T-helper 9 cell (primary cell): ENCODE measurements around the gene GTF3C1.

Experiments used
- DNase-seq: peaks from one replicate; pipeline ENCODE4 v3.0.0-alpha.2; 2020

GTF3C1 gene

GRCh38 chr16:27482397-27483087 is 67.2 kb downstream of the GTF3C1 start:
- no peak for DNase-seq

DNA sequence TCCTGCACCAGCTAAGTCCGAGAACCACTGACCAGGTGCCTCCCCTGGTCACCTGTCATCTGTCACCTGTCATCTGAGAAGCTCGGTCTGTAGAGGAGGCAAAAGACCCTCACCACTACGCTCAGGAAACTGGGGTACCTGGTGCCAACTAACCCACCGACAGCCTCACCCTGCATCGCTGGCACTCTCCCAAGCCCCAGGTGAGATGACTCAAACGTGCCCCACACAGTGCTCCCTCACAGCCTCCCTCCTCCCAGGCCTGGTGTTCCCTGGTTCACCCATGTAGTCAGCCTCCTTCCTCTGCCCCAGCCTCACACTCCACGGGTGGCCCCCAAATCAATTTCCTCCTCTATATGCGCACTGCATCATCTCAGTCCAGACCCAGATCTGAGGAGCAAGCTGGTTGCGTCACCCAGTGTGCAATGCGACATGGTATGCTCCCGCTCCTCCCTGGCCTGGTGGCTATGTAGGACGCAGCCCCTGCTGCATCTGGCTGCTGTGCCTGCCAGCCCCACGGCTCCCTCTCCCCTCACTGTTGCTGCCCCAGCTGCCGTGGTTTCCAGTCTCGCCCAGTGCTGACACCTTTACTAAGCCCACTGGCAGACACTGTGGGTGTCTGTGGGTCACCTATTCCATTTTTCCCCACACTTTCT is 68.3 kb downstream of the GTF3C1 start:
- DNase-seq: no peak

GRCh38 chr16:27480761-27481160 is 69.0 kb downstream of the GTF3C1 start:
- DNase-seq: no peak

- no peak for DNase-seq
Measured at GRCh38 chr16:27476240-27476639, 73.5 kb downstream of the GTF3C1 start.

DNA sequence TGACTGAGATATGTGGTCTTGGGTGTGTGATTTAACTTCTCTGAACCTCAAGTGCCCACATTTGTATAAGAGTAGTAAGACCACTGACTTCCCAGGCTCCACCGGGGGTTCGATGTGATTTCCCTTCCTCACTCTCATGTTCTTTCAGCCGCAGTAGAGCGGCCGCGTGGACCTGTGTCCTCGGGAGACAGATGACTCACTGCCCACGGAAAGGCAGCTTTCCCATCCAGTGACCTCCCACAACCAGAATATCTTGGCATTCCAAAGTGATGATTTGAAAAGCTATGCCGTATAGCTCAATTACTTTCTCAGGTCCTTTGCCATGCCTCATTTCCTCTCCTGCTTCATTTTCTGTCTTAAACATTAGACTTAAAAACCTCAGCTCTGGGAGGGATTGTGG is 74.2 kb downstream of the GTF3C1 start:
- no peak for DNase-seq

DNA sequence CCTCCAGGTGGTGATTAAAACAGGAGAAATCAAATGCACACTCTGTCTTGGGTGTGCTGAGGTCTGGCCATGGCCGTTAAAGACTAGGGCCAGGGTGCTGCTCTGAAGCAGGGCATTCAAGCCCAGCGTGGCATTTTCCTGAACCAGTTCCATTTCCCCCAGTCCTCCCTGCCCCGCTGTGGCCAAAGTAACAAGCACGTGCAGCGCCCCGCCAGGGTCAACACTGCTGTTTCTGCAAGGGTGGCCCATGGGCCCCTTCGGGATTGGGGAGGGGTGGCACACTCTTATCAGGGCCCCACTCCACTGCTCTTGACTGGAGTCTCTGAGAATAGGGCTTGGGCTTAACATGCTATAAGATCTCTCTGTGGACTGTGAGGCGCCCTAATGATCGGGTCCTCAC is 74.8 kb downstream of the GTF3C1 start:
- DNase-seq: no peak

DNA sequence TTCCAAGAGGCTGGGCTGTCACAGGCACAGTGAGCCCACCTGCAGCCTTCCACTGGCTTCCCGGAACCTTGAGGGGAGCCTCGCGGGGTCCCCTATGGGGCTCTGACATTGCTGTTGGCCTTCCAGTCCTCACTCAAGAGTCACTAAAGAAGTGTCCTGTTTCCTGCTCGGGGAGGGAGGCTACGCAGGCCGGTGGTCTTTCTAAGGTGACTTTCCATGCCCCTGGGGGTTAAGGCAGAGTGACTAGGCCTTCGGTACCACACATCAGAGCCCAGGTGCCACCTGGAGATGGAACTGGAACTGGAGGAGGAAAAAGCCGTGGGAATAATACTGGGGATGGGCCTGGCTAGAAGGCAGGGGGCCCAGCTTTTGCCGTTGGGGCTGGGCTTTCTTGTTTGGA is 75.7 kb downstream of the GTF3C1 start:
- no peak for DNase-seq

DNA sequence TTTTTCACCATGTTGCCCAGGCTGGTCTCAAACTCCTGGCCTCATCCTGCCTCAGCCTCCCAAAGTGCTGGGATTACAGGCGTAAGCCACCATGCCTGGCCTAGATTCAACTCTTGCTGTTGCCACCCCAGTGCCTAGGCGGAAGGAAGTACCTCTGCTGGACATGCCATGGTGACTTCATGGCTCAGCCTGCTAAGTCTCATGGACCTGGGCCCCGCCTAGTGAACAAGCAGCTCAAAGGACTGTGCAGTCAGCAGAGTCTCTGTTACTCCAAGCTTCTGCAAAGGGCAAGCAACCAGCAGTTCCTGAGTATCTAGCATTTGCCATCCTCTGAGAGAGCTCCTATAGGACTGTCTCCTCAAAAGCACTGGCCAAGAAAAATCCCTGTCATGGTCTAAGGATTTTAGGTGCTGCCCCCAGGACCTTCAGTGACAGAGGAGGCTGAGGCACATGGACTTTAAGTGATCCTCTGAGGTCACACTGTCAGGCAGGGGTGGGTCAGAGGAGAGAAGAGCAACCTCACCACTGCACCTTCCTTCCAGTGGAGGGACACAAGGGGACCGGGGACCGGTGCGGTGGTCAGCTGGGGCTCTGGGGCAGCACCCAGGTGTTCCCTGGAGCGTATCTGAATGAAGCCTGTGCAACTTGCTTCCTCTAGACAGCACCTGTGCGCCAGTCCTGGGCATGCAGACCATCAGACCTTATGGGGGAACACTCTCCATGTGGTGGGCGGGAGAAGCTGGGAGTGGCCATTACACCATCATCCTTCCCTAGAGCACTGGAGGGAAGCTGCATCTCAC is 76.4 kb downstream of the GTF3C1 start:
- no peak for DNase-seq

DNA sequence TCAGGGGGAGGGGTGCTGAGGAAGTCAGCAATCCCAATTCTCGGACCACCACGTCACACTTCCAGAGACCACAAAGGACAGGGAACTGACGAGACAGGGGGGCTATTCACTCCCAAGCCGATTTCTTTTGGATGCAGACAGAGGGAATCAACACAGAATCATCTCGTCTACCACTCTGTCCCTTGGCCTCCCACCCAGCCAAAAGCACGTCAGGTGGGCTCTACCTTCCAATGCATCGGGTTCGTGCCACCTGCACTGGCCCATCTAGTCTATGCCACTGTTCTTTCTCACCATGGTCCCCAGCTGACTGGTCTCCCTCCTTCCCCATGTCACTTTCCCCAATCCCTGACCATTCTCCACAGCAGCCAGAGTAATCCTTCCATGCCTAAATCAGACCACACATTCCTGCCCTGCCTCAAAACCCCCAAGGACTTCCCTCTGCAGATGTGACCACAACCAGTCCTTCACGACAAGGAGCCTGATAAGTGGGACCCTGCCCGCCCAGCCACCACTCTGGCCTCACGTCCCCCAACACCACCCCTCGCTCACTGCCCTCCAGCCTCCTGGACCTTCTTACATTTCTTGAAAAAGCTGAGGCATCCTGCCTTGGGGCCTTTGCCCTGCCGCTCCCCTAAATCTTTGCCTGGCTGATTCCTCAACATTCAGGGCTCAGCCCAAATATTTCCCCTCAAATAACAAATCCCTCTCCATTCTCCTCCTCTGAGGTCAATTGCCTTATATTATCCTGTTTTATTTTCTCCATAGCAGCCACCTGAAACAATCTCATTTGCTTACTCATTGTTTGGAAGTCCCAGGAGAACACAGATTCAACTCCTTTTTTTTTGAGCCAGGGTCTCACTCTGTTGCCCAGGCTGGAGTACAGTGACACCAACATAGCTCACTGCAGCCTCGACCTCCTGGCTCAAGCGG is 77.4 kb downstream of the GTF3C1 start:
- no peak for DNase-seq

DNA sequence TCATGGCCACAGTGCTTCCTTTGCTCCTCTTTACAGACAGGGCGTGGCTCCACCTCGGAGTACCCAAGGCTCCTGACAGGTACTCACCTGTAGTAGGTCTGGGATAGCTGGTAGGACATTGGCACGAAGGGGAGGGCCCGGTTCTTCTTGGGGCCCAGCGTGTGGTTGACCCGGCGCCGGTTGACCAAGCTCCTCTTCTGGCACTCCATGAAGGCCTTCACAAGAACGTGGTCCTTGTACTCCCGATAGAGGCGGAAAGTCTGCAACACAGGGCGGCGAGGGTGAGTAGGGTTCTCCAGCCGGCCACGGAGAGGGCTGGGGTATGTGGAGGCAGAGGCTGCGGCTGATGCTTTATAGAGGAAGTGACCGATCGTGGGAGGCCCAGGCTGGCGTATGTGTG is 78.1 kb downstream of the GTF3C1 start:
- DNase-seq: no peak

- no peak for DNase-seq
Measured at GRCh38 chr16:27470567-27471431, 78.9 kb downstream of the GTF3C1 start.

- no peak for DNase-seq
Measured at GRCh38 chr16:27468941-27469531, 80.7 kb downstream of the GTF3C1 start.

- no peak for DNase-seq
Measured at GRCh38 chr16:27465483-27465879, 84.2 kb downstream of the GTF3C1 start.

DNA sequence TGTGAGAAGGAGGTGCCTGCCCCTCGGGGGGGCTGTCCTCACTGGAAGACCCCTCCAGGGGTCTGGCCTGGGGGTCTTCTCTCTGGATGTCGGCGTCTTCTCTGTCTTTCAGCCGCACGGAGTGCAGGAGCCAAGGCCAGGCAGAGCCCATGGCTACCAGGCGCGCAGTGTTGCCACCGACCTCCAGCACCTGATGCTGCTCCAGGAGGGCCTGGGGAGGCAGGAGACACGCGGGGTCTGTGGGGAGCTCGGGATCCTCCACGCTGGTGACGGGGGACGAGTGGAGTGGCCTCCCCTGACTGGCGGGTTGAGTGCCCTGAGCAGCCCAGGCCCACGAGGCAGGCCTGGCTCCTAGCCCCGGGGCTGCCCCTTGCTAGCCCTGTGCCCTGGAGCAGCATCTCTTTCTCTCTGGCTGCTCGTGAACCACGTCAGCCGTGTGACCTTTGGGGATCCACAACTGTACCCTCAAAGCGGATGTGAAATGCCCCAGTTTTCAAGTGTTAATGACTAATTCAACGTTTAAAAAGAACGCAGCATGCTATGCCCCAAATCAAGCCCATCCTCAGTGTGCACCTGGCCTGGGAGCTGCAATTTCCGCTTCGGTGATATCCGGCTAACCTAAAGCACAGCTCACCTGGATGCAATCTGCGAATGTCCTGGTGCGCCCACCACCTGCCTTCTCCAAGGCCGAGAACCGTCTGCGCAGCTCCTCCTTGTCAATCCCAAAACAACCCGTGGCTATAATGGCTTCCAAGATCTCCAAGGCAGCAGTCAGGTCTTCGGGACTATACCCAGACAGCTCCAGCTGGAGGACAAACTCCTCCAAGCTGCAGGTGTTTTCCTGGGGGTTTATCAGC is 84.9 kb downstream of the GTF3C1 start:
- DNase-seq: no peak

GRCh38 chr16:27463741-27464591 is 85.7 kb downstream of the GTF3C1 start:
- peak; percentile 39 for DNase-seq

DNA sequence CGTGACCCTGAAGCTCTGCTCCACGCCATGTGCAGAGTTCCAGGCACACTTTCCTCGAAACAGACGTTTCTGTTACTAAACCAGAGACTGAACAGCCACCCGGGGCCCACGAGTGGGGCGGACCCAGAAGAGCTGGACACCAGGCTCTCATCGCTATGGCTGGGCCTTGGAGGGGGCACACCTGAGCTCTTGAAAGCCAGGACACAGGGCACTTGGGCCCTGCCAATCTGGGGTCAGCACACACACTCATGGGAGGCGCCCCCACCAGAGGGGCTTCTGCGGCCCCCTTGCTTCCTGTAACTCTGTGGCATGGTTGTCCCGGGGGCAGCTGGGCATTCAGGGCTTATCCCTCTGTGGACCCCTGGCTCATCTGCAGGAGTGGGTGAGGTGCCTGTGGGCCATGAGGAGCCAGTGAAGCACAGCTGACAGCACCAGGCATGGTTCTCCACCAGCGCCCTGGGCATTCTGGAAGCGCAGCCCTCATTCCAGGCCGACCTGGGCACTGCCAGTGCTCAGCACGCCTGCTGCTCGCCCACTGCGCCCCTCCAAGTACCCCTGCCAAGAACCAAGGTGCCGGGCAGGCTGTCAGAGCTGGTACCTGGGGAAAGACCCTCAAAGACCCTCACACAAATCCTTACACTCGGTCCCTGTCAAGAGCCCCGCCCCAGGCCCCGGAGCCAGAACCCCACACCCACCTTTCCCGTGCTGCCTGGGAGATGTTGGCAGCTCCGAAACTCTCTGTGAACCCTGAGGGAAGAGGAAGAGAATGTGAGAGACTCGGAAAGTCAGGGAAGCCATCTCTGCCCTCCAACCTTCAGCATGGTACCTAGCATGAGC is 86.6 kb downstream of the GTF3C1 start:
- DNase-seq: no peak

- no peak for DNase-seq
Measured at GRCh38 chr16:27462200-27462845, 87.4 kb downstream of the GTF3C1 start.
